Activated CD4-positive, alpha-beta T cell treated with anti-CD3 and anti-CD28 coated beads, Interleukin-2, Interleukin-6, amounts not matched to agents 100 ng/mL and 50 ng/mL, durations not matched to agents 16 hours and 8 hours (primary cell): Measurements from ENCODE around the gene RPS2.
"Not testable (repeated sequence)": the region's sequence is repeated elsewhere in the genome, so short reads cannot be mapped to it uniquely, and the experiment has no call there.

Experiments
- DNase-seq: peaks from one replicate; pipeline ENCODE4 v3.0.0-alpha.2; 2020

The RPS2 gene

DNA sequence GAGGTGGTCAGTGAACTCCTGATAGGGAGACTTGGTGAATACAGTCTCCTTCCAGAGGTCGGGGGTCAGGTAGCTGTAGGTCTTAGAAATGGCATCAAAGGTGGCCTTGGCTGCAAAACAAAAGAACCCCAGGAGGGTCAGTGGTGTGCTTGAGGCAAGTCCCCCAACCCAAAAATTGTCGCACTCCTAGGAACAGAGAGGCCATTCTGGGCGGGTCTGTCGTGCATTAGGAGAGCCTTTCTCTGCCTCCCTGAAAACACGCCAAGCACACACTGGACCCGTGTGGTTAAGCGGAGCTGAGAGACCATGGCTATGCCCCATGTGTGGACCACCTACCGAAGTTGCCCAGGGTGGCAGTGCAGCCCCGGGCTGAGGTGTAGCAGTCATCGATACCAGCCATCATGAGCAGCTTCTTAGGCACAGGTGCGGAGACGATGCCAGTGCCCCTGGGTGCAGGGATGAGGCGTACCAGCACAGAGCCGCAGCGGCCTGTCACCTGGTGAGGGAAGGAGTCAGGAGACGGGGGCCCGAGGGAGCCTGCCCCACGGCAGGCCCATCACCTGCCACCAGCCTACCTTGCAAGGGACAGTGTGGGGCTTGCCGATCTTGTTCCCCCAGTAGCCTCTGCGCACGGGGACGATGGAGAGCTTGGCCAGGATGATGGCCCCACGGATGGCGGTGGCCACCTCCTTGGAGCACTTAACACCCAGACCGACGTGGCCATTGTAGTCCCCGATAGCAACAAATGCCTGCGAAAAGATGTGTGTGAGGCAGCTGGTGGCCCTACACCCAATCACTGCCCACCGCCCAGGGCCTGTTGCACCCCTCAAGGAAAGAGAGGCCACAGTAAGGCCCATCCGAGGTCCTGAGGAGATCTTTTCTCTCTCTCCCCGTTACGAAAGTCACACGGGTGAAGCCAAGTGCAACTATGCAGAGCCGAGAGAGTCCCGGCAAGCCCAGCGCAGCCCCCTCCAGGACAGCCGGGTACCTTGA is 2.2 kb downstream of the RPS2 start:
- not testable (repeated sequence) for DNase-seq

- peak; percentile 65 for DNase-seq
These were observed 3.0 kb downstream of the RPS2 start for GRCh38 chr16:1961651-1962067.

- peak; percentile 77 for DNase-seq
These were observed 3.7 kb downstream of the RPS2 start for GRCh38 chr16:1960665-1961630.

GRCh38 chr16:1959269-1960039 is 5.2 kb downstream of the RPS2 start, which contains the start of gene NDUFB10:
NDUFB10 (plus strand) TSS chr16:1959538; CDS start chr16:1959625, 87 bp downstream.
- DNase-seq: peak; percentile 96

- no peak for DNase-seq
These were observed 5.8 kb downstream of the RPS2 start for GRCh38 chr16:1958715-1959268.

DNA sequence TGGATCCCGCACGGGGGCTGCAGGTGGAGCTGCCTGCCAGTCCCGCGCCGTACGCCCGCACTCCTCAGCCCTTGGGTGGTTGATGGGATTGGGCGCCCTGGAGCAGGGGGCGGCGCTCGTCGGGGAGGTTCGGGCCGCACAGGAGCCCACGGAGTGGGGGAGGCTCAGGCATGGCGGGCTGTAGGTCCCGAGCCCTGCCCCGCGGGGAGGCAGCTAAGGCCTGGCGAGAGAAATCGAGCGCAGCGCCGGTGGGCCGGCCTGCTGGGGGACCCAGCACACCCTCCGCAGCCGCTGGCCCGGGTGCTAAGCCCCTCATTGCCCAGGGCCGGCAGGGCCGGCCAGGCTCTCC is 6.5 kb downstream of the RPS2 start:
- not testable (repeated sequence) for DNase-seq

DNA sequence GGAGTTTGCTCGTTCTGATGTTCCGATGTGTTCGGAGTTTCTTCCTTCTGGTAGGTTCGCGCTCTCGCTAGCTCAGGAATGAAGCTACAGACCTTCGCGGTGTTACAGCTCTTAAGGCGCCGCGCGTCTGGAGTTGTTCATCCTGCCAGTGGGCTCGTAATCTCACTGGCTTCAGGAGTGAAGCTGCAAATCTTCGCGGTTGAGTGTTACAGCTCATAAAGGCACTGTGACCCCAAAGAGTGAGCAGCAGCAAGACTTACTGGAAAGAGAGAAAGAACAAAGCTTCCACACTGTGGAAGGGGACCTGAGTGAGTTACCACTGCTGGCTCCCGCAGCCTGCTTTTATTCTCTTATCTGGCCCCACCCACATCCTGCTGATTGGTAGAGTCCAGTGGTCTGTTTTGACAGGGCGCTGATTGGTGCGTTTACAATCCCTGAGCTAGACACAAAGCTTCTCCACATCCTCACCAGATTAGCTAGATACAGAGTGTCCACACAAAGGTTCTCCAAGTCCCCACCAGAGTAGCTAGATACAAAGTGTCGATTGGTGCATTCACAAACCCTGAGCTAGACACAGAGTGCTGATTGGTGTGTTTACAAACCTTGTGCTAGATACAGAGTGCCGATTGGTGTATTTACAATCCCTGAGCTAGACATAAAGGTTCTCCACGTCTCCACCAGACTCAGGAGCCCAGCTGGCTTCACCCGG is 7.0 kb downstream of the RPS2 start:
- not testable (repeated sequence) for DNase-seq

GRCh38 chr16:1953734-1954133 is 10.9 kb downstream of the RPS2 start:
- no peak for DNase-seq

- DNase-seq: no peak
These were observed 14.1 kb downstream of the RPS2 start for GRCh38 chr16:1950559-1950958.

DNA sequence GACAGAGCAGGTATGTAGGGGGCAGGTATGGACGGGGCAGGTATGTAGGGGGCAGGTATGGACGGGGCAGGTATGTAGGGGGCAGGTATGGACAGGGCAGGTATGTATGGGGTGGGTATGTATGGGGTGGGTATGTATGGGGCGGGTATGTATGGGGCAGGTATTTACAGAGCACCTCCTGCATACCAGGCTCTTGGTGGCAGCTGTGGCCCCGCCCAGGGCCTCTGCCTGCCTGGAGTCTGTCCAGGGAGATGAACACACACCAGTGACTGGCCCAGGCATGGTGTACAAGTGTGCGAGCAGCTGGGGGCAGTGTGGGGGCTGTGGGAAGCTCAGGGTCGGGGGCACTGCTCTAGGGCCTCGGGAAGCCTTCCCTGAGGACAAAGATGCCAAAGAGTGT is 14.6 kb downstream of the RPS2 start:
- DNase-seq: no peak

DNA sequence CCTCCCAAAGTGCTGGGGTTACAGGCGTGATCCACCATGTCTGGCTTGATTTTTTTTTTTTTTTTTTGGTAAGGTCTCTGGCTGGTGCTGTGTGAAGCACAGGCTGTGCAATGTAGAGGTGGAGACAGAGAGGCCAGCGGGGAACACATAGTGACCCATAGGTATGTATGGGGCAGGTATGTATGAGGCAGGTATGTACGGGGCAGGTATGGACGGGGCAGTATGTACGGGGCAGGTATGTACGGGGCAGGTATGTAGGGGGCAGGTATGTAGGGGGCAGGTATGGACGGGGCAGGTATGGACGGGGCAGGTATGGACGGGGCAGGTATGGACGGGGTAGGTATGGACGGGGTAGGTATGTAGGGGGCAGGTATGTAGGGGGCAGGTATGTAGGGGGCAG is 15.1 kb downstream of the RPS2 start:
- DNase-seq: no peak

DNA sequence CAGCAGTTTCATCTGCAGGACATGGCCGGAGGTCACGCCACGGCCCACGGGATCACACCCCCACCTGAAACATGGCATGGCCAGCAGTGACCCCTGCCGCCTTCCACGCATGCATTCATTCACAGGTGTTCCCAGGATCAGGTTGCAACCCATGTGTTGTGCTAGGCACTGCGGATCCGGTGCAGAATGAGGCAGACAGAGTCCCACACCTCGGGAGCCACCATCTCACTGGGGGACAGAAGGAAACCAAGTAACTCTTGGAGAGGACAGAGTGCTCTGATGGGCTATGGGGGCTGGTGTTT is 17.3 kb downstream of the RPS2 start:
- no peak for DNase-seq

- DNase-seq: no peak
These were observed 17.9 kb downstream of the RPS2 start for GRCh38 chr16:1946495-1947368.

GRCh38 chr16:1945559-1946391 is 18.9 kb downstream of the RPS2 start:
- no peak for DNase-seq

GRCh38 chr16:1944612-1945199 is 19.9 kb downstream of the RPS2 start:
- no peak for DNase-seq

DNA sequence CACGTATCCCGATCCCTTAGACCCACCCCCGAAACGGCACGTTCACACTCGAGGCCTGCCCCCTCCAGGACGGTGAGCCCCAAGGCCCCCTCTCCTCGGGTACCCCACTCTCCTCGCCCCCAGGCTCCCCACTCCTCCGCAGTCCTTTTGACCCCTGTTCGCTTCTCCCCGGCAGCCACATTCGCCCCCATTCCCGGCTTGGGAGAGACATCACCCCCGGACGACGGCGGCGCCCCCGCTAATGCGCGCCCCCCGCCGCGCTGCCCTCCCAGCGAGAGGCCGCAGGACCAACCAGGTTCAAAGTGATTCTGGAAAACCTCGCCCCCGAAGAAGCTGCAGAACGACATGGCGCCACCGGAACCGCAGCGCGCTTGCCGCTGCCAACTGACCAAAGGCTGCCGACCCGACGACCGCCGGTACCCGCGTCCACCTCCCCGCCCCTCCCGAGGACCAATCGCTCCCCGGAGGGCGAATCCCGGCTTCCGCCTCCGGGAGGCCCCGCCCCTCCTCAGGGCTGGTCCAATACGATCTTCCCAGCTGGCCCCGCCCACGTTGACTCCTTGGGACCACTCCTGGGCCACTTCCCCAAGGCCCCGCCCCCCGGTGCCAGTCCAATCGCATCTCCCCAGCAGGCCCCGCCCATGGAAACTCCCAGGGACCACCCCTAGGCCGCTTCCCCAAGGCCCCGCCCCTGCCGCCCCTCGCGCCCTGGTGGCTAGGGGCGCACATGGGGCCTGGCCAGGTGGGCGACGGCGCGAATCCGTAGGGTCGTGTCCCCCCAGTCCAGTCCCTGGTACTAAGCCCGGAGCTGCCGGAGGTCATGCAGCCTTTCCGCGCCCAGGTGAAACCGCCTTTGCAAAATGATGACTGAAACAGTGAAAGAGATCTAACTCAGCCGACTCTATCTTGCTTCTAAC is 21.6 kb downstream of the RPS2 start, which contains the start of gene MSRB1:
MSRB1 (minus strand) TSS at position 390 of the 917 bp plus-strand sequence; CDS start at position 347, 43 bp downstream.
- DNase-seq: peak; percentile 100

DNA sequence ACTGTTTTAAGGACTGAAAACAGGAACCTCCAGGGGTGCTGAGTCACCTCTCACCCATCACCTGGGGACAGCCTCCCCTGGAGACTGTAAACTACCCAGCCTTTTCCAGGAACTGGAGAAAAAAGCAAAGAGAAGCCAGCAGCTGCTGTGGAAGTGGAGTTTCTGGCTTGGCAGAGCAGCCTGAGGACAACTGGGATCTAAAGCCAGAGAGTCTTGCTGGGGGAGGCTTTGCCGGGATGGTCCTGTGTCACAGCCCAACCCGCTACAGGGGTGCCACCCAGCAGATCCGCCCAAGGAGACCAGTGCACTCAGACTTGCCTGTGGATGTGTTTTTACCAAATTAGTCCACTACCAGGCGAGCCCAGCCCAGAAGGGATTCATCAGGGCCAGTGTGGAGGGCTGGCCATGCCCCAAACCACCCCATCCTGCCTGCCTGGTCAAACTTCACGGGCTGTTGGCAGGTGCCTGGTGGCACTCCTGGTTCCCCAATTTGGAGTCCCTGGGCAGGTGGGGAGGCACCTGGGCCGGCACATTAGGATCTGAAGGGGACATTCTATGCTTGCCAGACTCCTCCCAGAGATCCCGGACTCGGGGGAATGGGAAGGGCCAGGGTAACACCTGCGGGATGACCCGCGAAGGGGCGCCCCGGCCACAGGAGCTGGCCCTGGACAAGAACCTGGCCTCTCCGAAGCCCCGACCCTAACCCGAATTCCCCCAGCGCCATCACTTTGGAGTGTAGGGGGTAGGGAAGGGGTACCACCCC is 22.4 kb downstream of the RPS2 start:
- peak; percentile 49 for DNase-seq
